Liver (tissue), 9 donors: ENCODE measurements around the gene RPS19BP1. TPM values are rescaled to one million over a fixed set of nuclear protein-coding genes. Genes with fewer than 3 reads are reported as not detected.
A peak's percentile ranks its signal among the peaks of the same experiment; 100 is the strongest.

Experiments
- DNase-seq: peaks from one replicate; pipeline ENCODE4 v3.0.0-alpha.2; 2017; ENCODE audit warnings: low spot score
- H3K27ac ChIP-seq, 2 donors: one replicate each; pipeline ENCODE4 v1.7.0; 2013; ENCODE audit warnings: inconsistent platforms in 2 of 2, low read length in 2 of 2, control low read depth in 1 of 2, low read depth in 1 of 2, mild to moderate bottlenecking in 1 of 2
- H3K27me3 ChIP-seq, 4 donors: one replicate each; pipeline versions ENCODE4 v1.6.1 to v1.7.0; 2013; ENCODE audit warnings: low read length in 3 of 4, inconsistent platforms in 1 of 4, mild to moderate bottlenecking in 1 of 4, moderate library complexity in 1 of 4; ENCODE audit not compliant: control insufficient read depth in 4 of 4, insufficient read depth in 4 of 4
- H3K36me3 ChIP-seq, 4 donors: one replicate each; pipeline versions ENCODE4 v1.6.1 to v1.7.0; 2013; ENCODE audit warnings: low read length in 3 of 4, mild to moderate bottlenecking in 3 of 4, low read depth in 1 of 4, moderate library complexity in 1 of 4; ENCODE audit not compliant: control insufficient read depth in 4 of 4, insufficient read depth in 3 of 4
- H3K4me1 ChIP-seq, 4 donors: one replicate each; pipeline versions ENCODE4 v1.6.1 to v1.7.0; 2013; ENCODE audit warnings: low read length in 3 of 4, mild to moderate bottlenecking in 3 of 4, moderate library complexity in 1 of 4; ENCODE audit not compliant: control insufficient read depth in 4 of 4, insufficient read depth in 4 of 4
- H3K4me3 ChIP-seq, 3 donors: one replicate each; pipeline versions ENCODE4 v1.6.1 to v1.7.0; 2013; ENCODE audit warnings: low read length in 3 of 3, control low read depth in 1 of 3, low read depth in 1 of 3, mild to moderate bottlenecking in 1 of 3
- H3K9ac ChIP-seq, 2 donors: one replicate each; pipeline ENCODE4 v1.7.0; 2013; ENCODE audit warnings: low read length in 2 of 2, mild to moderate bottlenecking in 2 of 2, moderate library complexity in 2 of 2, control low read depth in 1 of 2, low read depth in 1 of 2
- H3K9me3 ChIP-seq, 4 donors: one replicate each; pipeline versions ENCODE4 v1.6.1 to v1.7.0; 2013; ENCODE audit warnings: low read length in 3 of 4; ENCODE audit not compliant: control insufficient read depth in 4 of 4
- EGR1 ChIP-seq, 2 donors: IDR thresholded peaks; 2 replicates each; pipeline ENCODE4 v1.6.1; 2016 to 2018; ENCODE audit warnings: antibody characterized with exemption in 2 of 2, low read depth in 2 of 2
- FOXA1 ChIP-seq: IDR thresholded peaks from 2 replicates; pipeline ENCODE4 v1.6.1; 2016; ENCODE audit warnings: antibody characterized with exemption
- FOXA2 ChIP-seq: IDR thresholded peaks from 2 replicates; pipeline ENCODE4 v1.6.1; 2016; ENCODE audit warnings: antibody characterized with exemption
- HNF4A ChIP-seq, 2 donors: conservative IDR thresholded peaks; 2 replicates each; pipeline ENCODE4 v1.6.1; 2016; ENCODE audit warnings: antibody characterized with exemption in 2 of 2, mild to moderate bottlenecking in 2 of 2
- JUND ChIP-seq, 2 donors: IDR thresholded peaks; 2 replicates each; pipeline ENCODE4 v1.6.1; 2016; ENCODE audit warnings: antibody characterized with exemption in 2 of 2
- NR2F2 ChIP-seq: IDR thresholded peaks from 2 replicates; pipeline ENCODE4 v1.6.1; 2016; ENCODE audit warnings: antibody characterized with exemption
- RAD21 ChIP-seq, 2 donors: IDR thresholded peaks; 2 replicates each; pipeline ENCODE4 v1.6.1; 2016; ENCODE audit warnings: antibody characterized with exemption in 2 of 2, mild to moderate bottlenecking in 2 of 2
- RXRA ChIP-seq, 2 donors: IDR thresholded peaks; 2 replicates each; pipeline ENCODE4 v1.6.1; 2017 to 2018; ENCODE audit warnings: antibody characterized with exemption in 2 of 2, mild to moderate bottlenecking in 1 of 2
- SP1 ChIP-seq: IDR thresholded peaks from 2 replicates; pipeline ENCODE4 v1.6.1; 2018; ENCODE audit warnings: antibody characterized with exemption, mild to moderate bottlenecking
- TAF1 ChIP-seq: conservative IDR thresholded peaks from 2 replicates; pipeline ENCODE4 v1.6.1; 2016; ENCODE audit warnings: antibody characterized with exemption, mild to moderate bottlenecking
- WGBS: extraction: QIAGEN DNeasy Blood & Tissue Kit; methylation state at CpG from one replicate; pipeline ENCODE4 v1.1.7; 2013; 5-methylcytosine and 5-hydroxymethylcytosine counted together
- polyA plus RNA-seq, 2 donors: library from polyadenylated mRNA; stranded (reverse) in 1 of 2; unstranded in 1 of 2; fragments of 200-250 nt in 1 of 2; fragments of >200 nt in 1 of 2; fragmentation: Nextera tagmentation in 1 of 2; extraction: Ambion mirVana in 1 of 2; gene quantifications; one replicate each; pipeline versions ENCODE4 v1.2.1 to v1.2.3, GENCODE V29; 2013 to 2015
- total RNA-seq, 2 donors: library from RNA; depleted of rRNA; stranded (reverse); fragments of >200 nt; gene quantifications; one replicate each; pipeline ENCODE4 v1.2.3, GENCODE V29; 2014
- TF ChIP-seq, protein P1 (sequence below): IDR thresholded peaks from 2 replicates; pipeline ENCODE4 v1.6.1; 2016; ENCODE audit warnings: antibody characterized with exemption
- TF ChIP-seq, protein P2 (sequence below): IDR thresholded peaks from 2 replicates; pipeline ENCODE4 v1.6.1; 2016; ENCODE audit warnings: antibody characterized with exemption
- TF ChIP-seq, protein P3 (sequence below): fragments of 150-350 bp; IDR thresholded peaks from 2 replicates; pipeline ENCODE4 v1.5.1; 2017; ENCODE audit warnings: improper control_type of control experiment, low read depth, low read length; ENCODE audit not compliant: missing input control
- TF ChIP-seq, protein P4 (sequence below): IDR thresholded peaks from 2 replicates; pipeline ENCODE4 v1.6.1; 2016; ENCODE audit warnings: antibody characterized with exemption, mild to moderate bottlenecking
- donor health status: healthy.
- donor health status: healthy.
- donor health status: healthy.
- donor health status: healthy.
- donor health status: healthy.

The RPS19BP1 gene
- total and polyA plus RNA-seq, 4 donors = 36.3 to 89.6 (median 63.3) TPM

DNA sequence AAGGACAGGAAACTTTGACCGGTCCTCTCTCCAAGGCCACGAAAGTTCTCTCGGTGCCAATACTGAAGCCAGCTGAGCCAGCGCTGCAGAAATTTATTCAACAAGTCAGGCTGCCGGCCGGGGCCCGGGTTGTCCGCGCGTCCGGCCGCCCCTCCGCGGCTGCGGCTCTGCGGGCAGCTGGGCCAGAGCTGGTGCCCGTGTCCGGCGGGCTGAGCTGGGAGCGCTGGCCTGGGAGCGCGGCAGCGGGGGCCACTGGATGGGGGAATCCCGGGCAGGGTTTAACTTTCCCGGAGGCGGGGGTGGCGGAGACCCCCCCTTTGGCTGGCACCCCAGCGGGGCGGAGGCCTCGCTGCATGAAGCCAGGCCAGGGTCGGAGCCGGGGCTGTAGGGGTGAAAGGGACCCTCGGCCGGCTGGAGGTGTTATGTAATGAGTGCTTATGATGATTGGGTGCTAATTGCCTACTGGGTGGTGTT, 25.7 kb upstream of the RPS19BP1 start:
- Histone ChIP-seq H3K27me3 (peaks cover 0 to 13% (median 5%) of the 10 kb centered on the region in 4 donors), H3K36me3 (no peaks in the 10 kb centered on the region), H3K4me3 (no peak overlapping the region), H3K27ac (no peak overlapping the region), H3K4me1 (peaks cover 0 to 6% (median 4%) of the 10 kb centered on the region in 4 donors), H3K9ac (no peak overlapping the region), H3K9me3 (no peaks in the 10 kb centered on the region)
- WGBS = 11% methylated on average over 34 of the region's 34 CpGs
- TF ChIP-seq, protein P1, sequence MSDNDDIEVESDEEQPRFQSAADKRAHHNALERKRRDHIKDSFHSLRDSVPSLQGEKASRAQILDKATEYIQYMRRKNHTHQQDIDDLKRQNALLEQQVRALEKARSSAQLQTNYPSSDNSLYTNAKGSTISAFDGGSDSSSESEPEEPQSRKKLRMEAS = no peak
- TF ChIP-seq FOXA2 (no peak), RXRA (IDR thresholded peaks at IDR 0.05) (no peak), NR2F2 (no peak)
- TF ChIP-seq, protein P2, sequence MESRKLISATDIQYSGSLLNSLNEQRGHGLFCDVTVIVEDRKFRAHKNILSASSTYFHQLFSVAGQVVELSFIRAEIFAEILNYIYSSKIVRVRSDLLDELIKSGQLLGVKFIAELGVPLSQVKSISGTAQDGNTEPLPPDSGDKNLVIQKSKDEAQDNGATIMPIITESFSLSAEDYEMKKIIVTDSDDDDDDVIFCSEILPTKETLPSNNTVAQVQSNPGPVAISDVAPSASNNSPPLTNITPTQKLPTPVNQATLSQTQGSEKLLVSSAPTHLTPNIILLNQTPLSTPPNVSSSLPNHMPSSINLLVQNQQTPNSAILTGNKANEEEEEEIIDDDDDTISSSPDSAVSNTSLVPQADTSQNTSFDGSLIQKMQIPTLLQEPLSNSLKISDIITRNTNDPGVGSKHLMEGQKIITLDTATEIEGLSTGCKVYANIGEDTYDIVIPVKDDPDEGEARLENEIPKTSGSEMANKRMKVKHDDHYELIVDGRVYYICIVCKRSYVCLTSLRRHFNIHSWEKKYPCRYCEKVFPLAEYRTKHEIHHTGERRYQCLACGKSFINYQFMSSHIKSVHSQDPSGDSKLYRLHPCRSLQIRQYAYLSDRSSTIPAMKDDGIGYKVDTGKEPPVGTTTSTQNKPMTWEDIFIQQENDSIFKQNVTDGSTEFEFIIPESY = no peak
- DNase-seq = no peak

DNA sequence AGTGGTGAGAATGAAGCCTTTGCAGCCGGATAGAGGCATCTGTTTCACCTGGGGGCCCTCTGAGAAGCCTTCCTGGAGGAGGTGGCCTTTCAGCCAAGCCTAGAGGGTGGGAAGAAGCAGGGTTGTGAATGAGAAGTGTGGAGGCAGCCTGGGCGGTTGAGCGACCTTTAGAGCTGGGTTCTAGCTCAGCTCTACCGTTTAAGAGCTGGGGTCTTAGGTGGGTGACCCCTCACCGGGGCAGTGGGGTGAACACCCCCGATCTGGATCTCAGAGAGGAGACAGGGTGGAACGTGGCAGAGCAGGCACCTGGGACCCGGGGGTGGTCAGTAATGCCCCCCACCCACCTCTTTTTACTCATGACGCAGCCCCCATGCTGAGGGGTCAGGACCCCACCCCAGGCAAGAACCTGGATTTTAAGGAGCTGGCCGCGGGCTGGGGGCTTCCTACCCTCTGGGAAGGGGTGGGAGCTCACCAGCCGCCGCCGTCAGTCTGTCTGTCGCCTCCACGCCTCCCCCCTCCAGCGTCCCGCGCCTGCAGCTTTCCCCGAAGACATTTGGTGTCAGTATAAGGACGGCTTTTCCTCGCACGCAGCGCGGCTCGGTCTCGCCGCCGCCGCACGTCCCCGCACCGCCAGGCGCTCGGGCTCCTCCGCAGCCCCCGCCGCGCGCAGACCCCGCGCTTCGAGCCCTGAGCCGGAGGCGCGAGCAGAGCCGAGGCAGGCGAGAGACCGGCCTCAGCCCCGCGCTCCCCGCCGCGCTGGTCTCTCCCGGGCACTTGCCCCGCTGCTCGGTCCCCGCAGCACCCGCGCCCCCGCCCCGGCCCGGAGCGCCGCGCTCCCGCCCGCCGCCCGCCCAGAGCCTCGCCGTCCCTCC, 24.7 kb upstream of the RPS19BP1 start:
- H3K9me3 ChIP-seq = no peaks in the 10 kb centered on the region
- DNase-seq = no peak
- H3K27ac ChIP-seq = no peak overlapping the region
- 7% methylated on average over 72 of the region's 72 CpGs for WGBS
- peaks cover 0 to 6% (median 4%) of the 10 kb centered on the region in 4 donors for H3K4me1 ChIP-seq
- H3K4me3 ChIP-seq = peak overlapping the region in 1 of 3 donors; percentile 22
- no peak overlapping the region for H3K9ac ChIP-seq
- peaks cover 0 to 13% (median 5%) of the 10 kb centered on the region in 4 donors for H3K27me3 ChIP-seq
- no peak for TF ChIP-seq EGR1 (IDR thresholded peaks at IDR 0.05; ENCODE audit: low read depth in 2 of 2)
- no peak for TF ChIP-seq HNF4A (conservative IDR thresholded peaks at IDR 0.05)
- TF ChIP-seq RAD21 (IDR thresholded peaks at IDR 0.05) = no peak
- TF ChIP-seq SP1 = no peak
- no peak for TF ChIP-seq RXRA (IDR thresholded peaks at IDR 0.05)
- no peak for TF ChIP-seq FOXA2
- no peaks in the 10 kb centered on the region for H3K36me3 ChIP-seq

DNA sequence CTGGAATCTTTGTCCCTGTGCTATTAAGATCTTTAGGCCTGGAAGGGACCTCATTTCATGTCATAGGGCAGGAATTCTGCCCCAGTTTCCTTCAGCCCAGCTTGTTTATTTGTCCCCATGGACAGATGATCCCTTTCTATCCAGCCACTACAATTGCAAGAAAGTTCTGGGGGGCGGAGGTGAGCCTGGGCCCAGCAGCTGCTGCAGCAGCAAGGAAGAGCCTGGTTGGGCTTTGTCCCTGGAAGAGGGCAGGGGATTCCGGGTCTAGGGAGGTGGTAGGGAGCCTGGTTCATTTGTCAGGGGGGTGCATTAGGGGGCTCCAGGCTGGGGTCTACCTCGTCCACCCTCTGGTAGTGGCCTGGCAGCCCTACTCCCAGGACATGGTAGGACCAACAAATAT, 21.6 kb upstream of the RPS19BP1 start:
- Histone ChIP-seq H3K9me3 (no peaks in the 10 kb centered on the region), H3K27ac (no peak overlapping the region), H3K9ac (no peak overlapping the region), H3K27me3 (peaks cover 0 to 10% (median 5%) of the 10 kb centered on the region in 4 donors), H3K4me1 (peaks cover 0 to 6% (median 4%) of the 10 kb centered on the region in 4 donors), H3K4me3 (no peak overlapping the region), H3K36me3 (no peaks in the 10 kb centered on the region)
- 64% methylated on average over 3 of the region's 3 CpGs for WGBS
- no peak for DNase-seq
- TF ChIP-seq TAF1 = no peak
- TF ChIP-seq, protein P3, sequence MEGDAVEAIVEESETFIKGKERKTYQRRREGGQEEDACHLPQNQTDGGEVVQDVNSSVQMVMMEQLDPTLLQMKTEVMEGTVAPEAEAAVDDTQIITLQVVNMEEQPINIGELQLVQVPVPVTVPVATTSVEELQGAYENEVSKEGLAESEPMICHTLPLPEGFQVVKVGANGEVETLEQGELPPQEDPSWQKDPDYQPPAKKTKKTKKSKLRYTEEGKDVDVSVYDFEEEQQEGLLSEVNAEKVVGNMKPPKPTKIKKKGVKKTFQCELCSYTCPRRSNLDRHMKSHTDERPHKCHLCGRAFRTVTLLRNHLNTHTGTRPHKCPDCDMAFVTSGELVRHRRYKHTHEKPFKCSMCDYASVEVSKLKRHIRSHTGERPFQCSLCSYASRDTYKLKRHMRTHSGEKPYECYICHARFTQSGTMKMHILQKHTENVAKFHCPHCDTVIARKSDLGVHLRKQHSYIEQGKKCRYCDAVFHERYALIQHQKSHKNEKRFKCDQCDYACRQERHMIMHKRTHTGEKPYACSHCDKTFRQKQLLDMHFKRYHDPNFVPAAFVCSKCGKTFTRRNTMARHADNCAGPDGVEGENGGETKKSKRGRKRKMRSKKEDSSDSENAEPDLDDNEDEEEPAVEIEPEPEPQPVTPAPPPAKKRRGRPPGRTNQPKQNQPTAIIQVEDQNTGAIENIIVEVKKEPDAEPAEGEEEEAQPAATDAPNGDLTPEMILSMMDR = no peak
- TF ChIP-seq, protein P4, sequence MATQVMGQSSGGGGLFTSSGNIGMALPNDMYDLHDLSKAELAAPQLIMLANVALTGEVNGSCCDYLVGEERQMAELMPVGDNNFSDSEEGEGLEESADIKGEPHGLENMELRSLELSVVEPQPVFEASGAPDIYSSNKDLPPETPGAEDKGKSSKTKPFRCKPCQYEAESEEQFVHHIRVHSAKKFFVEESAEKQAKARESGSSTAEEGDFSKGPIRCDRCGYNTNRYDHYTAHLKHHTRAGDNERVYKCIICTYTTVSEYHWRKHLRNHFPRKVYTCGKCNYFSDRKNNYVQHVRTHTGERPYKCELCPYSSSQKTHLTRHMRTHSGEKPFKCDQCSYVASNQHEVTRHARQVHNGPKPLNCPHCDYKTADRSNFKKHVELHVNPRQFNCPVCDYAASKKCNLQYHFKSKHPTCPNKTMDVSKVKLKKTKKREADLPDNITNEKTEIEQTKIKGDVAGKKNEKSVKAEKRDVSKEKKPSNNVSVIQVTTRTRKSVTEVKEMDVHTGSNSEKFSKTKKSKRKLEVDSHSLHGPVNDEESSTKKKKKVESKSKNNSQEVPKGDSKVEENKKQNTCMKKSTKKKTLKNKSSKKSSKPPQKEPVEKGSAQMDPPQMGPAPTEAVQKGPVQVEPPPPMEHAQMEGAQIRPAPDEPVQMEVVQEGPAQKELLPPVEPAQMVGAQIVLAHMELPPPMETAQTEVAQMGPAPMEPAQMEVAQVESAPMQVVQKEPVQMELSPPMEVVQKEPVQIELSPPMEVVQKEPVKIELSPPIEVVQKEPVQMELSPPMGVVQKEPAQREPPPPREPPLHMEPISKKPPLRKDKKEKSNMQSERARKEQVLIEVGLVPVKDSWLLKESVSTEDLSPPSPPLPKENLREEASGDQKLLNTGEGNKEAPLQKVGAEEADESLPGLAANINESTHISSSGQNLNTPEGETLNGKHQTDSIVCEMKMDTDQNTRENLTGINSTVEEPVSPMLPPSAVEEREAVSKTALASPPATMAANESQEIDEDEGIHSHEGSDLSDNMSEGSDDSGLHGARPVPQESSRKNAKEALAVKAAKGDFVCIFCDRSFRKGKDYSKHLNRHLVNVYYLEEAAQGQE = no peak
- no peak for TF ChIP-seq FOXA1
- TF ChIP-seq JUND (IDR thresholded peaks at IDR 0.05) = no peak
- no peak for TF ChIP-seq RXRA (IDR thresholded peaks at IDR 0.05)
- TF ChIP-seq, protein P1 = no peak
- TF ChIP-seq EGR1 (IDR thresholded peaks at IDR 0.05; ENCODE audit: low read depth in 2 of 2) = no peak
- no peak for TF ChIP-seq NR2F2
